Islet of Langerhans (tissue), 1 donor: ENCODE measurements around the gene HPSE2.

Source experiments
- FAIRE-seq: peaks from one replicate; lab custom pipeline; 2011; peaks lifted over from hg19 to GRCh38; lab: Jason Lieb, UNC

Gene HPSE2

GRCh38 chr10:98832738-98833137 is 402.9 kb downstream of the HPSE2 start:
- FAIRE-seq, result no peak

- FAIRE-seq, result no peak
These were observed 403.5 kb downstream of the HPSE2 start for GRCh38 chr10:98832196-98832595.

GRCh38 chr10:98831391-98831790 is 404.3 kb downstream of the HPSE2 start:
- no peak for FAIRE-seq

- no peak for FAIRE-seq
These were observed 409.9 kb downstream of the HPSE2 start for GRCh38 chr10:98825741-98826140.

GRCh38 chr10:98817396-98817795 is 418.3 kb downstream of the HPSE2 start:
- FAIRE-seq, result no peak

GRCh38 chr10:98815039-98815885 is 420.4 kb downstream of the HPSE2 start:
- no peak for FAIRE-seq

GRCh38 chr10:98814470-98814869 is 421.2 kb downstream of the HPSE2 start:
- no peak for FAIRE-seq

GRCh38 chr10:98808282-98808892 is 427.3 kb downstream of the HPSE2 start:
- FAIRE-seq, result no peak

- no peak for FAIRE-seq
These were observed 435.4 kb downstream of the HPSE2 start for GRCh38 chr10:98800263-98800662.

- no peak for FAIRE-seq
These were observed 440.2 kb downstream of the HPSE2 start for GRCh38 chr10:98795467-98795866.

GRCh38 chr10:98790817-98791216 is 444.8 kb downstream of the HPSE2 start:
- FAIRE-seq, result no peak

- FAIRE-seq, result no peak
These were observed 457.3 kb downstream of the HPSE2 start for GRCh38 chr10:98778277-98778759.

GRCh38 chr10:98758463-98758862 is 477.2 kb downstream of the HPSE2 start:
- no peak for FAIRE-seq

GRCh38 chr10:98748298-98748697 is 487.4 kb downstream of the HPSE2 start:
- peak; percentile 38 for FAIRE-seq

- FAIRE-seq, result no peak
These were observed 490.0 kb downstream of the HPSE2 start for GRCh38 chr10:98745645-98746044.

GRCh38 chr10:98720551-98720950 is 515.1 kb downstream of the HPSE2 start:
- FAIRE-seq, result no peak

GRCh38 chr10:98713586-98713985 is 522.1 kb downstream of the HPSE2 start:
- FAIRE-seq, result no peak

GRCh38 chr10:98696516-98696915 is 539.1 kb downstream of the HPSE2 start:
- no peak for FAIRE-seq

- no peak for FAIRE-seq
These were observed 540.8 kb downstream of the HPSE2 start for GRCh38 chr10:98694883-98695282.

- FAIRE-seq, result no peak
These were observed 541.6 kb downstream of the HPSE2 start for GRCh38 chr10:98694014-98694413.

- no peak for FAIRE-seq
These were observed 548.0 kb downstream of the HPSE2 start for GRCh38 chr10:98687685-98688084.

- peak; percentile 82 for FAIRE-seq
These were observed 551.4 kb downstream of the HPSE2 start for GRCh38 chr10:98684019-98684899.

GRCh38 chr10:98676895-98677294 is 558.8 kb downstream of the HPSE2 start:
- no peak for FAIRE-seq
